ENCODE data around the gene SGK1. TPM values are rescaled to one million over a fixed set of nuclear protein-coding genes. Genes with fewer than 3 reads are reported as not detected.

Gene SGK1
- total RNA-seq, 6 donors from 2014 or later = 118 to 426 (median 199) TPM

DNA sequence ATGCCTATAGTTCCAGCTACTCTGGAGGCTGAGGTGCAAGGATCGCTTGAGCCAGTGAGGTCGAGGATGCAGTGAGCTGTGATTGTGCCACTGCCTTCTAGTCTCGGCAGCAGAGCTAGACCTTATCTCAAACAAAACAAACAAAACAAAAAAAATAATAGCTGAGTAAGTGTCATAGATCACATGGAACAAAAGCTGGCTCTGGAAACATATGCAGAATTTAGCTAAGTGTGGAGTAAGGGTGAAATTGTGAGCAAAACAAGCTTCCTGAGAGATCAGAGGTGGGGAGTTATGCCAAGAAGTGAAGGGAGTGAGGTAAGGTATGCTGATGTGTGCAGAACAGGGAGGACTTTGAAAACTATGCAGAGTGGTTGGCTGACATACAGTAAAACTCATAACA is 18.7 kb downstream of the SGK1 start:
- ATAC-seq (ENCODE audit: low FRiP score in 2 of 2) (no peak), DNase-seq (no peak)
- 45 to 70% methylated on average over 3 of the region's 3 CpGs for WGBS, 2 donors
- TF ChIP-seq POLR2A (IDR thresholded peaks at IDR 0.05) (no peak), POLR2AphosphoS5 (IDR thresholded peaks at IDR 0.05) (no peak), EP300 (IDR thresholded peaks at IDR 0.05) (no peak)
- TF ChIP-seq, protein P1, sequence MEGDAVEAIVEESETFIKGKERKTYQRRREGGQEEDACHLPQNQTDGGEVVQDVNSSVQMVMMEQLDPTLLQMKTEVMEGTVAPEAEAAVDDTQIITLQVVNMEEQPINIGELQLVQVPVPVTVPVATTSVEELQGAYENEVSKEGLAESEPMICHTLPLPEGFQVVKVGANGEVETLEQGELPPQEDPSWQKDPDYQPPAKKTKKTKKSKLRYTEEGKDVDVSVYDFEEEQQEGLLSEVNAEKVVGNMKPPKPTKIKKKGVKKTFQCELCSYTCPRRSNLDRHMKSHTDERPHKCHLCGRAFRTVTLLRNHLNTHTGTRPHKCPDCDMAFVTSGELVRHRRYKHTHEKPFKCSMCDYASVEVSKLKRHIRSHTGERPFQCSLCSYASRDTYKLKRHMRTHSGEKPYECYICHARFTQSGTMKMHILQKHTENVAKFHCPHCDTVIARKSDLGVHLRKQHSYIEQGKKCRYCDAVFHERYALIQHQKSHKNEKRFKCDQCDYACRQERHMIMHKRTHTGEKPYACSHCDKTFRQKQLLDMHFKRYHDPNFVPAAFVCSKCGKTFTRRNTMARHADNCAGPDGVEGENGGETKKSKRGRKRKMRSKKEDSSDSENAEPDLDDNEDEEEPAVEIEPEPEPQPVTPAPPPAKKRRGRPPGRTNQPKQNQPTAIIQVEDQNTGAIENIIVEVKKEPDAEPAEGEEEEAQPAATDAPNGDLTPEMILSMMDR (IDR thresholded peaks at IDR 0.05) = no peak
- Histone ChIP-seq H3K4me3 (no peak overlapping the region), H3K27me3 (no peaks in the 10 kb centered on the region), H3K9me3 (no peaks in the 10 kb centered on the region), H3K4me1 (peaks cover 3 to 14% (median 11%) of the 10 kb centered on the region in 4 donors), H3K36me3 (no peaks in the 10 kb centered on the region), H3K27ac (no peak overlapping the region)

DNA sequence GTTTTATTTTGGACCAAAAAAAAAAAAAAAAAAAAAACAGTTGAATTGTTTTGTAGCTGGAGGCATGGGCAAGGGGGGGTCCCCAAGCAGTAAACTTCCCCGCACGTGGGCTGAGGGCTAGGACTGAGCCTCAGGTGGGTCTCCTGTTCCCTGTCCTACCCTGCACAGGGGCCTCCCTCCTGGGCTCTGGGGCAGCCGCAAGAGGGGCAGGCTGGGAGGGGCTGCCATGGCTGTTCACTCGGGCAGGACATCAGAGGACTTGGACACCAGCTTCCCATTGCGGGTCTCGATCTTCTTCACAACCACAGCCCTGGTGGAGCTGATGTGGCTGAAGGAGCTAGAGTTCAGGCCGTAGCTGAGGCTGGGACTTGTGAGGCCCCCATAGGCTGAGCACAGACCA is 21.1 kb downstream of the SGK1 start:
- Histone ChIP-seq H3K4me1 (peaks cover 3 to 14% (median 11%) of the 10 kb centered on the region in 4 donors), H3K27me3 (no peaks in the 10 kb centered on the region), H3K9me3 (no peaks in the 10 kb centered on the region), H3K27ac (peak overlapping the region in 3 of 4 donors; percentile 57 to 86 (median 83)), H3K4me3 (no peak overlapping the region), H3K36me3 (no peaks in the 10 kb centered on the region)
- WGBS, 2 donors = 97 to 99% methylated on average over 4 to 7 of the region's 7 CpGs
- DNase-seq = peak in 1 of 2 donors; percentile 47
- ATAC-seq (ENCODE audit: low FRiP score in 2 of 2) = no peak
- TF ChIP-seq POLR2AphosphoS5 (IDR thresholded peaks at IDR 0.05) (no peak), POLR2A (IDR thresholded peaks at IDR 0.05) (no peak), EP300 (IDR thresholded peaks at IDR 0.05) (no peak)
- TF ChIP-seq, protein P1 (IDR thresholded peaks at IDR 0.05) = no peak

GRCh38 chr6:134295953-134296553 is 21.9 kb downstream of the SGK1 start:
- DNase-seq (peak in 1 of 2 donors; percentile 54), ATAC-seq (ENCODE audit: low FRiP score in 2 of 2) (peak; percentile 84 to 96)
- WGBS, 2 donors = 38 to 45% methylated on average over 6 of the region's 6 CpGs
- Histone ChIP-seq H3K36me3 (no peaks in the 10 kb centered on the region), H3K9me3 (no peaks in the 10 kb centered on the region), H3K27ac (peak overlapping the region; percentile 66 to 86 (median 74)), H3K4me1 (peaks cover 3 to 14% (median 11%) of the 10 kb centered on the region in 4 donors), H3K27me3 (no peaks in the 10 kb centered on the region), H3K4me3 (no peak overlapping the region)
- TF ChIP-seq POLR2A (IDR thresholded peaks at IDR 0.05) = peak in 1 of 4 donors; percentile 53
- peak; percentile 61 to 77 for TF ChIP-seq POLR2AphosphoS5 (IDR thresholded peaks at IDR 0.05)
- TF ChIP-seq, protein P1 (IDR thresholded peaks at IDR 0.05) = no peak
- TF ChIP-seq EP300 (IDR thresholded peaks at IDR 0.05) = peak in 2 of 4 donors; percentile 85 to 89

DNA sequence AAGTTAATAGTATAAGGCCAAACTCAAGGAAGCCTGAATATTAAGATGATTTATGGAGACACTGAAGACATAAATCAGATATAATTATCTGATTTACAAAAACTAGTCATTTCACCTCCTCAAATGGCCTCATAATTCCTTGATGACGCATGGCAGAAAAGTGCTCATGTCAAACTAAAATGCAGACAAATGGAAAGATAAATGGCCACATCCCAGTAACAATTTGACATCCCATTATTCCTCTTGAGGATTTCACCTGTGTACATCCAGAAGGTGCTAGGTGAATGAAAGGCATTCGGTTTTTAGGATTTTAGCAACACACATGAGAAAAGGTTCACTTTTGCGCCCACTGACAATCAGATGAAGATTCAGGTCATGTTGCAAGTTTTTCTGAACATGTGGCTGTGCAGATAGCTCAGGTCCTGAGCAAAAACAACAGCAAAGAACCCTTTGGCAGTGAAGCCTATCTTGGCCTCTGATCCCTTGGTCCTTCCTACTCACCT is 24.2 kb downstream of the SGK1 start:
- TF ChIP-seq POLR2A (IDR thresholded peaks at IDR 0.05) = no peak
- no peak for TF ChIP-seq EP300 (IDR thresholded peaks at IDR 0.05)
- no peak for TF ChIP-seq POLR2AphosphoS5 (IDR thresholded peaks at IDR 0.05)
- TF ChIP-seq, protein P1 (IDR thresholded peaks at IDR 0.05) = no peak
- Histone ChIP-seq H3K9me3 (no peaks in the 10 kb centered on the region), H3K27ac (no peak overlapping the region), H3K27me3 (no peaks in the 10 kb centered on the region), H3K4me1 (peaks cover 3 to 15% (median 12%) of the 10 kb centered on the region in 4 donors), H3K36me3 (no peaks in the 10 kb centered on the region), H3K4me3 (no peak overlapping the region)
- ATAC-seq (ENCODE audit: low FRiP score in 2 of 2) (no peak), DNase-seq (no peak)
- 94 to 95% methylated on average over 3 of the region's 3 CpGs for WGBS, 2 donors

GRCh38 chr6:134291156-134291555 is 26.8 kb downstream of the SGK1 start:
- H3K27ac ChIP-seq = no peak overlapping the region
- H3K9me3 ChIP-seq = no peaks in the 10 kb centered on the region
- WGBS, 2 donors = 94 to 95% methylated on average over 4 of the region's 4 CpGs
- TF ChIP-seq POLR2A (IDR thresholded peaks at IDR 0.05) (no peak), EP300 (IDR thresholded peaks at IDR 0.05) (no peak)
- ATAC-seq (ENCODE audit: low FRiP score in 2 of 2) (no peak), DNase-seq (no peak)
- H3K4me1 ChIP-seq = peaks cover 3 to 22% (median 14%) of the 10 kb centered on the region in 4 donors
- no peak overlapping the region for H3K4me3 ChIP-seq
- no peaks in the 10 kb centered on the region for H3K36me3 ChIP-seq
- H3K27me3 ChIP-seq = no peaks in the 10 kb centered on the region
